Kidney epithelial cell (primary cell): ENCODE measurements around the gene SPON1. TPM values are rescaled to one million over a fixed set of nuclear protein-coding genes. Genes with fewer than 3 reads are reported as not detected.

Source experiments
- DNase-seq: peaks from one replicate; pipeline ENCODE4 v3.0.0-alpha.2; 2010; ENCODE audit warnings: low read depth
- H3K27me3 ChIP-seq: 2 replicates; pipeline ENCODE4 v1.6.0; 2011; ENCODE audit warnings: low read length; ENCODE audit not compliant: control insufficient read depth, insufficient read depth
- H3K36me3 ChIP-seq: 2 replicates; pipeline ENCODE4 v1.5.1; 2011; ENCODE audit warnings: low read length; ENCODE audit not compliant: control insufficient read depth, insufficient read depth
- H3K4me3 ChIP-seq: 2 replicates; pipeline ENCODE4 v1.5.1; 2011; ENCODE audit warnings: low read depth, mild to moderate bottlenecking, control low read depth, low read length
- CTCF ChIP-seq: IDR thresholded peaks from 2 replicates; pipeline ENCODE4 v1.5.1; 2011; ENCODE audit warnings: mild to moderate bottlenecking, moderate library complexity, low read length, control low read depth, inconsistent platforms; ENCODE audit not compliant: insufficient read depth, poor library complexity, severe bottlenecking
- total RNA-seq: library from RNA; depleted of rRNA; stranded (reverse); fragments of >200 nt; gene quantifications from 2 replicates; pipeline ENCODE4 v1.2.3, GENCODE V29; 2015

Gene SPON1
- total RNA-seq, 1 donor from 2014 or later, result 3.7 TPM

- TF ChIP-seq CTCF, result no peak
- Histone ChIP-seq H3K4me3 (no peak overlapping the region), H3K36me3 (no peaks in the 10 kb centered on the region), H3K27me3 (no peaks in the 10 kb centered on the region)
- no peak for DNase-seq
Observed at GRCh38 chr11:14315130-14315529, 352.6 kb downstream of the SPON1 start.
